Hepatocyte (in vitro differentiated cells): ENCODE data around the gene PACS1.

ENCODE experiments used
- CTCF ChIP-seq: fragments of 200-600 bp; sonication (generic); IDR thresholded peaks from 2 replicates; pipeline ENCODE4 v1.5.1; 2016; ENCODE audit warnings: antibody characterized with exemption, mild to moderate bottlenecking; ENCODE audit not compliant: poor library complexity
- EZH2 ChIP-seq: fragments of 200-600 bp; sonication (generic); IDR thresholded peaks from 2 replicates; pipeline ENCODE4 v1.6.1; 2016; ENCODE audit warnings: antibody characterized with exemption, mild to moderate bottlenecking, borderline replicate concordance

GRCh38 chr11:66130978-66131377 lies 60.9 kb downstream of the PACS1 start:
- TF ChIP-seq CTCF (no peak), EZH2 (no peak)
